ENCODE measurements around the gene KLF16. TPM values are rescaled to one million over a fixed set of nuclear protein-coding genes. Genes with fewer than 3 reads are reported as not detected.
A peak's percentile ranks its signal among the peaks of the same experiment; 100 is the strongest.
"Not testable (repeated sequence)": the region's sequence is repeated elsewhere in the genome, so short reads cannot be mapped to it uniquely, and the experiment has no call there.

The KLF16 gene
- total RNA-seq, 1 donor from 2014 or later: 2.6 TPM

DNA sequence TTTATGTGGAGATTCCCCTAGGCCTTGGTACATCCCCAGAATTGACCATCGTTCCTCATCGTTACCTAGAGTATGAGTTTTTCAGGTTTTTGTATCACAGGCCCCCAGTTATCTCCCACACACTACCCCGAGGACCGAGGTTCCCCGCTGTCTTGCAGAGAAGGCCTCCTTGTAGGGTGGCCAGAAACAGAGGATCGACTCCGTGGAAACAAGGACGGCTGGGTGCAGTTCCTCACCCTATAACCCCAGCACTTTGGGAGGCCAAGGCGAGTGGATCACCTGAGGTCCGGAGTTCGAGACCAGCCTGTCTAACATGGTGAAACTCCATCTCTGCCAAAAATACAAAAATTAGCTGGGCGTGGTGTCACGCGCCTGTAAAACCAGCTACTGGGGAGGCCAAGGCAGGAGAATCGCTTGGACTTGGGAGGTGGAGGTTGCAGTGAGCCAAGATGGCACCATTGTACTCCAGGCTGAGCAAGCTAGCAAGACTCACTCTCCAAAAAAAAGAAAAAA lies 42.5 kb upstream of the KLF16 start:
- peak overlapping the region; percentile 69 for H3K27ac ChIP-seq (ENCODE audit: low read depth, low read length)
- peak overlapping the region; percentile 76 to 82 (median 77) for H3K9ac ChIP-seq (ENCODE audit: low read depth in 1 of 3, low read length in 3 of 3)
- H3K9me3 ChIP-seq (ENCODE audit: control insufficient read depth in 3 of 3, low read length in 3 of 3): no peaks in the 10 kb centered on the region
- H3K36me3 ChIP-seq (ENCODE audit: control insufficient read depth in 3 of 3, insufficient read depth in 3 of 3, low read length in 3 of 3): no peaks in the 10 kb centered on the region
- H3K4me1 ChIP-seq (ENCODE audit: control insufficient read depth in 3 of 3, insufficient read depth in 3 of 3, low read length in 3 of 3): peaks cover 12 to 37% (median 14%) of the 10 kb centered on the region in 3 donors
- peak overlapping the region; percentile 85 to 93 (median 88) for H3K4me3 ChIP-seq (ENCODE audit: low read length in 3 of 3)
- no peaks in the 10 kb centered on the region for H3K27me3 ChIP-seq (ENCODE audit: control insufficient read depth in 3 of 3, insufficient read depth in 3 of 3, low read length in 3 of 3)

DNA sequence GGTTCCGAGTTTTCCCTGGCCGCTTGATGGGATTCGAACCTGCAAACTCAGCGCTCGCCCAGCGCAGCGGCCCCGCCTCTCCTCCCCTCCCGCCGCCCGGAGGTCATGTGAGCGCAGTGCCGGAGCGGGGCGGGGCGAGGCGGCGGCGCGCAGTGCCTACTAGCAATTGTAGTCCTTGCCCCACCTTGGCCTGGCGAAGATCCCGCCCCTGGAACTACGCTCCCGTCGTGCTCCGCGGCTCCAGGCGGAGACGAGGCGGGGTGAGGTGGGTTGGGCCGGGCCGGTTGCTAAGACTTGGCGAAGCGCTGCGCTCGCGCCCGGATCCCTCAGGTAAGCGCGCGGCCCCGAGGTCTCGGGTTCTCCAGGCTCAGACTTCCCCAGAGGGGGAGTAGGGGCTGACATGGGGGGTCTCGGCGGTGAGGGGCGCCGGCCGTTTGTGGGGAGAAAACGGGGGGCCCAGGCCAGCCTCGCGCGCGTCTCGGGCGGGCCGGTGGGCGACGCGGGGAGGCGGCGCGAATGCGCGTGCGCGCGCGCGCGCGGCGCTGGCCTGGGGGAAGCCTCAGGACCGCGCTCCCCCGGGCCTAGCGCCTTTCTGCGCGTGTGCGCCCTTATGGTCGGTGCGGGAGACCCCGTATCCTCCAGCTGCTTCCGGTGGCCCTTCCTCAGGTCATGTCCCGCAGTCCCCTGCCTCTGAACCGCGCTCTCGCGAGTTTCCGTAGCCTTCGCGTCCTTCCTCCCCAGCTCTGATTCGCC lies 41.9 kb upstream of the KLF16 start, which contains the start of the genes ADAT3 and SCAMP4:
TSS of gene ADAT3 (plus strand) at position 290 of the 753 bp plus-strand sequence. CDS start 6,649 bp downstream, outside the sequence.
TSS of gene SCAMP4 (plus strand) at position 290 of the 753 bp plus-strand sequence. CDS start 9,621 bp downstream, outside the sequence.
- Histone ChIP-seq H3K4me1 (ENCODE audit: control insufficient read depth in 3 of 3, insufficient read depth in 3 of 3, low read length in 3 of 3) (peaks cover 12 to 37% (median 14%) of the 10 kb centered on the region in 3 donors), H3K27me3 (ENCODE audit: control insufficient read depth in 3 of 3, insufficient read depth in 3 of 3, low read length in 3 of 3) (no peaks in the 10 kb centered on the region), H3K4me3 (ENCODE audit: low read length in 3 of 3) (peak within 1 kb of the TSS; percentile 85 to 93 (median 88)), H3K27ac (ENCODE audit: low read depth, low read length) (peak within 1 kb of the TSS; percentile 69), H3K9me3 (ENCODE audit: control insufficient read depth in 3 of 3, low read length in 3 of 3) (no peaks in the 10 kb centered on the region), H3K9ac (ENCODE audit: low read depth in 1 of 3, low read length in 3 of 3) (peak within 1 kb of the TSS; percentile 76 to 82 (median 77)), H3K36me3 (ENCODE audit: control insufficient read depth in 3 of 3, insufficient read depth in 3 of 3, low read length in 3 of 3) (no peaks in the 10 kb centered on the region)

DNA sequence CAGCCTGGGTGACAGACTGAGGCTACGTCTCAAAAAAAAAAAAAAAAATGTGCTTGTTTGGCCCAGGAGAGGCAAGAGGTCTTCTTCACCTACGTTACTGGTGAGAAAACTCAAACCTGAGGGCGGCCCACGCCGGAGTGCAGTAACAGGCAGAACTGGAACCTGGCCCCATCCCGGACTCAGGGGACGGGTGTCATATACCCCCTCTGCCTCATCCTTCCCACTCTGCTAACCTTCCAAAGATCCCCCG lies 41.4 kb upstream of the KLF16 start:
- Histone ChIP-seq H3K27ac (ENCODE audit: low read depth, low read length) (peak overlapping the region; percentile 69), H3K36me3 (ENCODE audit: control insufficient read depth in 3 of 3, insufficient read depth in 3 of 3, low read length in 3 of 3) (no peaks in the 10 kb centered on the region), H3K27me3 (ENCODE audit: control insufficient read depth in 3 of 3, insufficient read depth in 3 of 3, low read length in 3 of 3) (no peaks in the 10 kb centered on the region), H3K9me3 (ENCODE audit: control insufficient read depth in 3 of 3, low read length in 3 of 3) (no peaks in the 10 kb centered on the region), H3K4me1 (ENCODE audit: control insufficient read depth in 3 of 3, insufficient read depth in 3 of 3, low read length in 3 of 3) (peaks cover 12 to 33% (median 12%) of the 10 kb centered on the region in 3 donors), H3K4me3 (ENCODE audit: low read length in 3 of 3) (peak overlapping the region; percentile 48 to 93 (median 58)), H3K9ac (ENCODE audit: low read depth in 1 of 3, low read length in 3 of 3) (peak overlapping the region in 2 of 3 donors; percentile 7 to 45)

DNA sequence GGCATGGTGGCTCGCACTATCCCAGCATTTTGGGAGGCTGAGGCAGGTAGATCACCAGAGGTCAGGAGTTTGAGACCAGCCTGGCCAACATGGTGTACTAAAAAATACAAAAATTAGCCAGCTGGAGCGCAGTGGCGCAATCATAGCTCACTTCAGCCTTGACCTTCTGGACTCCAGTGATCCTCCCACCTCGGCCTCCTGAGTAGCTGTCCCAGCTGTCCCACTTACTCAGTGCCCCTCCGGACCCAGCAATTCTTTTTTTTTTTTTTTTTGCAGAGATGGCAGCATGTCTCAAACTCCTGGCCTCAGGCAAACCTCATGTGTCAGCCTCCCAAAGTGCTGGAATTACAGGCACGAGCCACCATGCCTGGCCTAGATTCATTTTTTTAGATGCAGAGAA lies 39.5 kb upstream of the KLF16 start:
- Histone ChIP-seq H3K9ac (ENCODE audit: low read depth in 1 of 3, low read length in 3 of 3) (no peak overlapping the region), H3K27me3 (ENCODE audit: control insufficient read depth in 3 of 3, insufficient read depth in 3 of 3, low read length in 3 of 3) (peaks cover 0 to 1% (median 1%) of the 10 kb centered on the region in 3 donors), H3K9me3 (ENCODE audit: control insufficient read depth in 3 of 3, low read length in 3 of 3) (no peaks in the 10 kb centered on the region), H3K27ac (ENCODE audit: low read depth, low read length) (peak overlapping the region; percentile 30), H3K36me3 (ENCODE audit: control insufficient read depth in 3 of 3, insufficient read depth in 3 of 3, low read length in 3 of 3) (no peaks in the 10 kb centered on the region), H3K4me1 (ENCODE audit: control insufficient read depth in 3 of 3, insufficient read depth in 3 of 3, low read length in 3 of 3) (peaks cover 9 to 20% (median 10%) of the 10 kb centered on the region in 3 donors), H3K4me3 (ENCODE audit: low read length in 3 of 3) (no peak overlapping the region)

DNA sequence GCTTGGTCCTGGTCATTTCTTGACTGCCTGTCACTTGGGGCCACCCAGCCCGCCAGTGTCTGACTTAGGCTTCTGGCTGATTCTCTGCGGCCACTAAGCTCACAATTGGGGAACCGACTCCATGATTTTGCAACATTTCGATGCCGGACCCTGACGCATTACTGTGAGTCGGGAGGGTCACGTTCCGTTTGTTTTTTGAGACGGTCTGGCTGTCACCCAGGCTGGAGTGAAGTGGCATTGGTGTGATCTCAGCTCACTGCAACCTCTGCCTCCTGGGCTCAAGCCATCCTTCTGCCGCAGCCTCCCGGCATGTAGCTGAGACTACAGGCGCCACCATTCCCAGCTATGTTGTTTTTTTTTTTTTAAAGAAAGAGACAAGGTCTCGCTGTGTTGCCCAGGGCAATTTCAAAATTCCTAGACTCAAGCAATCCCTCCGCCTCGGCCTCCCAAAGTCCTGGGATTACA lies 38.6 kb upstream of the KLF16 start:
- Histone ChIP-seq H3K4me1 (ENCODE audit: control insufficient read depth in 3 of 3, insufficient read depth in 3 of 3, low read length in 3 of 3) (peaks cover 9 to 18% (median 11%) of the 10 kb centered on the region in 3 donors), H3K4me3 (ENCODE audit: low read length in 3 of 3) (no peak overlapping the region), H3K27me3 (ENCODE audit: control insufficient read depth in 3 of 3, insufficient read depth in 3 of 3, low read length in 3 of 3) (peaks cover 0 to 7% (median 6%) of the 10 kb centered on the region in 3 donors), H3K36me3 (ENCODE audit: control insufficient read depth in 3 of 3, insufficient read depth in 3 of 3, low read length in 3 of 3) (no peaks in the 10 kb centered on the region), H3K9ac (ENCODE audit: low read depth in 1 of 3, low read length in 3 of 3) (no peak overlapping the region), H3K27ac (ENCODE audit: low read depth, low read length) (peak overlapping the region; percentile 66), H3K9me3 (ENCODE audit: control insufficient read depth in 3 of 3, low read length in 3 of 3) (no peaks in the 10 kb centered on the region)

DNA sequence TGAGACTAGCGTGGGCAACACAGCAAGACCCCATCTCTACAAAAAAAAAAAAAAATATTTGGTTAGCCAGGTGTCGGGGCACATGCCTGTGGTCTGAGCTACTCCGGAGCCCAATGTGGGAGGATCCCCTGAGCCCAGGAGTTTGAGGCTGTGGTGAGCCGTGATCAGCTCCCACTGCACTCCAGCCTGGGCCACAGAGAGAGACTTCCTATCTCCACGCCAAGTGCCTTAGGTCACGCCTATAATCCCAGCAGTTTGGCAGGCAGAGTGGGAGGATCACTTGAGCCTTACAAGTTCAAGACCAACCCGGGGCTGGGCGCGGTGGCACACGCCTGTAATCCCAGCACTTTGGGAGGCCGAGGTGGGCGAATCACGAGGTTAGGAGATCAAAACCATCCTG lies 33.1 kb upstream of the KLF16 start:
- Histone ChIP-seq H3K9ac (ENCODE audit: low read depth in 1 of 3, low read length in 3 of 3) (no peak overlapping the region), H3K36me3 (ENCODE audit: control insufficient read depth in 3 of 3, insufficient read depth in 3 of 3, low read length in 3 of 3) (no peaks in the 10 kb centered on the region), H3K4me3 (ENCODE audit: low read length in 3 of 3) (no peak overlapping the region), H3K27ac (ENCODE audit: low read depth, low read length) (no peak overlapping the region), H3K27me3 (ENCODE audit: control insufficient read depth in 3 of 3, insufficient read depth in 3 of 3, low read length in 3 of 3) (peaks cover 0 to 7% (median 6%) of the 10 kb centered on the region in 3 donors), H3K4me1 (ENCODE audit: control insufficient read depth in 3 of 3, insufficient read depth in 3 of 3, low read length in 3 of 3) (peaks cover 3 to 10% (median 4%) of the 10 kb centered on the region in 3 donors), H3K9me3 (ENCODE audit: control insufficient read depth in 3 of 3, low read length in 3 of 3) (no peaks in the 10 kb centered on the region)

DNA sequence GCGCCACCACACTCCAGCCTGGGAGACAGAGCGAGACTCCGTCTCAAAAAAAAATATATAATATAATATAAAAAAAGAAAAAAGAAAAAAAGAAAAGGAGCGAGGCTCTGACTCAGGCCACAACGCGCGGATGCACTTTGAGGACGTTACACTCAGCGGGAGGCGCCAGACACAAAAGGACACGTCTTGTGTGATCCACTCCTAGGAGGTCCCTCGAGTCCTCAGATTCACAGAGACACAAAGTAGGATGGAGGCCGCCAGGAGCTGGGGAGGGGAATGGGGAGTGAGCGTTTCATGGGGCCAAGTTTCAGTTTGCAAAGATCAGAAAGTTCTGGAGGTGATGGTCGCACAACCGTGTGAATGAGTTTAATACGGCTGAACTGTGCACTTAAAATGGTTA lies 30.4 kb upstream of the KLF16 start:
- peaks cover 0 to 7% (median 6%) of the 10 kb centered on the region in 3 donors for H3K27me3 ChIP-seq (ENCODE audit: control insufficient read depth in 3 of 3, insufficient read depth in 3 of 3, low read length in 3 of 3)
- no peaks in the 10 kb centered on the region for H3K36me3 ChIP-seq (ENCODE audit: control insufficient read depth in 3 of 3, insufficient read depth in 3 of 3, low read length in 3 of 3)

DNA sequence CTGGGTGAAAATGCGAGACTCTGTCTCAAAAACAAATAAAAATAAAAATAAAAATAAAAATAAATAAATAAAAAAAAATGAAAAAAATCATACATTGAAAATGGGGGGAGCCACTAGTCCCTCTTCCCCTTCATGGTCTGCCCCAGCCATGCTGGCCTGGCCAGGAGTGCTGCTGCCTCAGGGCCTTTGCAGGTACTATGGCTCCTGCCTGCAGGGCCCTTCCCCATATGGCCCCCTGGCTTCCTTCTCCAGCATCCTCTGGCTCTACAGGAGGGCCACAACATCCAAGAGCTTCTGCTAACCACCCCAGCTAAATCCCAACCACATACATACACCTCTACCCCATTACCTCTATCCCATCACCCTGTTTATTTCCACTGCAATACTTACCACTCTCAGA lies 26.5 kb upstream of the KLF16 start:
- no peaks in the 10 kb centered on the region for H3K36me3 ChIP-seq (ENCODE audit: control insufficient read depth in 3 of 3, insufficient read depth in 3 of 3, low read length in 3 of 3)
- H3K9me3 ChIP-seq (ENCODE audit: control insufficient read depth in 3 of 3, low read length in 3 of 3): no peaks in the 10 kb centered on the region
- peaks cover 0 to 1% (median 0%) of the 10 kb centered on the region in 3 donors for H3K4me1 ChIP-seq (ENCODE audit: control insufficient read depth in 3 of 3, insufficient read depth in 3 of 3, low read length in 3 of 3)
- H3K9ac ChIP-seq (ENCODE audit: low read depth in 1 of 3, low read length in 3 of 3): no peak overlapping the region
- no peak overlapping the region for H3K4me3 ChIP-seq (ENCODE audit: low read length in 3 of 3)
- no peaks in the 10 kb centered on the region for H3K27me3 ChIP-seq (ENCODE audit: control insufficient read depth in 3 of 3, insufficient read depth in 3 of 3, low read length in 3 of 3)
- no peak overlapping the region for H3K27ac ChIP-seq (ENCODE audit: low read depth, low read length)

More for the DNA sequence above, 30.4 kb upstream of the KLF16 start:
- Histone ChIP-seq H3K9me3 (ENCODE audit: control insufficient read depth in 3 of 3, low read length in 3 of 3) (no peaks in the 10 kb centered on the region), H3K4me3 (ENCODE audit: low read length in 3 of 3) (no peak overlapping the region), H3K27ac (ENCODE audit: low read depth, low read length) (no peak overlapping the region), H3K4me1 (ENCODE audit: control insufficient read depth in 3 of 3, insufficient read depth in 3 of 3, low read length in 3 of 3) (peaks cover 3 to 10% (median 4%) of the 10 kb centered on the region in 3 donors), H3K9ac (ENCODE audit: low read depth in 1 of 3, low read length in 3 of 3) (no peak overlapping the region)

DNA sequence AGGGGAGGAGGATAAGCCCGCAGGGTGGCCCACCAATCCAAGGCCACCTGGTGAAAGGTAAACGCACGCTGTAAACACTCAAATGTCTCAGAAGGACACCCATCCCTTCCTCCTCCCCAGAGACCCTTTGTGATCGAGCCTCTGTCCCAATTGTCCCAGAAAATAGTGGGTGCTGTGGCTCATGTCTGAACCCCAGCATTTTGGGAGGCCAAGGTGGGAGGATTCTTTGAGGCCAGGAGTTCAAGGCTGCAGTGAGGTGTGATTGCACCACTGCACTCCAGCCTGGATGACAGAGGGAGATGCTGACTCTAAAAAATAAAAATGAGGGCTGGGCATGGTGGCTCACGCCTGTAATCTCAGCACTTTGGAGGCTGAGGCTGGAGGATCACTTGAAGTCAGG lies 25.0 kb upstream of the KLF16 start:
- no peak overlapping the region for H3K27ac ChIP-seq (ENCODE audit: low read depth, low read length)
- no peaks in the 10 kb centered on the region for H3K36me3 ChIP-seq (ENCODE audit: control insufficient read depth in 3 of 3, insufficient read depth in 3 of 3, low read length in 3 of 3)
- H3K9me3 ChIP-seq (ENCODE audit: control insufficient read depth in 3 of 3, low read length in 3 of 3): no peaks in the 10 kb centered on the region
- H3K27me3 ChIP-seq (ENCODE audit: control insufficient read depth in 3 of 3, insufficient read depth in 3 of 3, low read length in 3 of 3): no peaks in the 10 kb centered on the region
- peaks cover 13 to 16% (median 14%) of the 10 kb centered on the region in 3 donors for H3K4me1 ChIP-seq (ENCODE audit: control insufficient read depth in 3 of 3, insufficient read depth in 3 of 3, low read length in 3 of 3)
- H3K9ac ChIP-seq (ENCODE audit: low read depth in 1 of 3, low read length in 3 of 3): no peak overlapping the region
- H3K4me3 ChIP-seq (ENCODE audit: low read length in 3 of 3): no peak overlapping the region

DNA sequence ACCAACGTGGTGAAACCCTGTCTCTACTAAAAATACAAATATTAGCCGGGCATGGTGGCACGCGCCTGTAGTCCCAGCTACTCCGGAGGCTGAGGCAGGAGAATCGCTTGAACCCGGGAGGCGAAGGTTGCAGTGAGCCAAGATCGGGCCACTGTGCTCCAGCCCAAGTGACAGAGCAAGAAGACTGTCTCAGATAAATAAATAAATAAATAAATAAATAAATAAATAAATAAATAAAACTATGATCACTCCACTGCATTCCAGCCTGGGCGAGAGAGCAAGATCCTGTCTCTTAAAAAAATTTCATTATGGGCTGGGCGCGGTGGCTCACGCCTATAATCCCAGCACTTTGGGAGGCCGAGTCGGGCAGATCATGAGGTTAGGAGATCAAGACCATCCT lies 23.0 kb upstream of the KLF16 start:
- H3K36me3 ChIP-seq (ENCODE audit: control insufficient read depth in 3 of 3, insufficient read depth in 3 of 3, low read length in 3 of 3); H3K27me3 ChIP-seq (ENCODE audit: control insufficient read depth in 3 of 3, insufficient read depth in 3 of 3, low read length in 3 of 3); H3K9me3 ChIP-seq (ENCODE audit: control insufficient read depth in 3 of 3, low read length in 3 of 3); H3K4me3 ChIP-seq (ENCODE audit: low read length in 3 of 3); H3K27ac ChIP-seq (ENCODE audit: low read depth, low read length); H3K9ac ChIP-seq (ENCODE audit: low read depth in 1 of 3, low read length in 3 of 3): not testable (repeated sequence)
- H3K4me1 ChIP-seq (ENCODE audit: control insufficient read depth in 3 of 3, insufficient read depth in 3 of 3, low read length in 3 of 3): peaks cover 25 to 33% (median 25%) of the 10 kb centered on the region in 3 donors
